GM18508 (cell line): ENCODE data around the gene CHIT1.

Experiments
- ATAC-seq: cut with Tn5 transposase; IDR thresholded peaks from one replicate; pipeline ENCODE4 v1.9.1; 2021; ENCODE audit warnings: moderate number of reproducible peaks; ENCODE audit not compliant: insufficient read depth, unreplicated experiment

The CHIT1 gene

GRCh38 chr1:203197625-203198024 is 31.8 kb downstream of the CHIT1 start:
- ATAC-seq, result no peak

DNA sequence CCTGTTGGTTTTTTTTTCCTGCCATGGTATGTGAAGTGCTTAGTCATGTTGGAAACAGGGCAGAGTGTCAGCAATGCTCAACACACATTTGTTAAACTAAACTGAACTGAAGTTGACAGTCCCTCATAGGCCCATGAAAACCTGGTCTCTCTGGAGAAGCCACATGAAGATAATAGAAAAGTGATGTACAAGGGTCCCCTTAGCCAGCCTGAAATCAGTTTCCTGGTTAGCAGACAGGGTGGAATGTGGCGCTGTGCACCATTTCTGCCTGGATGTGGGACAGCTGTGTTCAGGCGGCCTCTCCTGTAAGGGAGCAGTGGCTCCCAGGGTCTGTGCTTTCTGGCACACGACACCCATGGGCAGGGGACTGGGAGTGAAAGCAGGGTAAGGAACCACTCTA is 33.1 kb downstream of the CHIT1 start:
- ATAC-seq, result no peak

GRCh38 chr1:203190949-203191348 is 38.5 kb downstream of the CHIT1 start:
- ATAC-seq, result no peak

- no peak for ATAC-seq
Measured at GRCh38 chr1:203189951-203190352, 39.5 kb downstream of the CHIT1 start.

DNA sequence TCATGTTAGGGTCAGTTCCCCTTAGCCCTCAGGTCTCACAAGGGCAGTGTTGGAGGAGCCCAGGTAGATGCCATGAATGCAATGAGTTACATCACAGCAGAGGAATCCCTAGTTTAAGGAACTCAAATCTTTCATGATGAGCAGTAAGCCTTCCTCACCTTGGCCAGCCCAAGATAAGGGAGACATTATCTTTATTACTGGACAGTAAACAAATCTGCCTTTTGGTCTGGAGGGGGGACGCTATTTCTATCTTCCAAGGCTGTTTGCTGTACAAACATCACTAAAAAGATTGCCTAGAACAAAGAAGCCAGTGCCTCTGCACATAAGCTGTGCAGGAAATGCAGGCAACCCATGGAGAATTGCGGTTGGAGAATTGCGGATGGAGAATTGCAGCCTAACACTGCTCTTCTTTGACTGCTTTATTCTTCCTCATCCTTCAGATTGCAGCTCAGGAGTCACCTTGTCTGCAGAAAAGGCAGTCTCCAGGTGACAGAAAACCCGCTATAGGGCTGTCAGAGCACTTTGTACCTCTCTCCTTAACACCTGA is 40.7 kb downstream of the CHIT1 start:
- ATAC-seq, result no peak

GRCh38 chr1:203187689-203188264 is 41.7 kb downstream of the CHIT1 start:
- no peak for ATAC-seq

DNA sequence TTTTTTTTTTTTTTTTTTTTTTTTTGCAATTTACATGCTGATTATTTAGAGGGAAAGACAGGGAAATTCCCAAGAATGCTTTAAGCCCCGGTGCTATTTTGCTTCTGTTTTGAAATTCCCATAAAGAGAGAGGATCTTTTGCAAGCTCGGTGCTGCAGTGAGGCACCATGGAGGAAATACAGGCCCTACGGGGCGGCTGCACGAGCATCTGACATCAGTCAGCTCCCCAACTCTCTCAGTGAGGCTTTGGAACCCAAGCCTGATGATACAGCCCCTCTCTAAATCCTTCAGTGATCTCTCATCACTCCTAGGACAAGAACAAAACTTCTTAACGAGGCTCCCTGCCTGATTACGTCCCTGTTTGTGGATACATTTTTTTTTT is 42.2 kb downstream of the CHIT1 start:
- no peak for ATAC-seq

GRCh38 chr1:203186446-203187303 is 42.8 kb downstream of the CHIT1 start, which contains the start of gene CHI3L1:
CHI3L1 (minus strand) TSS chr1:203186704; CDS start chr1:203186623, 81 bp downstream.
- ATAC-seq, result no peak

GRCh38 chr1:203186091-203186445 is 43.4 kb downstream of the CHIT1 start:
- ATAC-seq, result no peak

DNA sequence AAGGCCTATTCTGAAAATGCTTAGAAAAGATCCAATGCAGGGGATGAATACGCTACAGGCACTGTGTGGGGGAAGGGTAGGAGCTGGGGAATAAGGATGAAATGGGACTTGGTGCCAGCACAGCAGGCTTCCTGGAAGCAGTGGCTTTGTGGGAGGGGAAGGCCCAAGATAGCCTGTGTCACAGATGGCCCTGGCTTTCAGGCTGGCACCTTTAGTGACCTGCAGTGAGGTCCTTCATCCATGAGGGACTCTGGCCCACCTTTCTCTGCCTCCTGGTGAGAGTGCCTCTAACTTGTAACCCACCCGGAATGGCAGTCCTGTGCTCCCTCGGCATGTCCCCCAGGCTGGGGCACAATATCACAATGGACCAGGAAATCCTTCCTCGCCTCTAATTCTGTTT is 43.9 kb downstream of the CHIT1 start:
- ATAC-seq, result no peak

GRCh38 chr1:203185061-203185461 is 44.4 kb downstream of the CHIT1 start:
- ATAC-seq, result no peak

DNA sequence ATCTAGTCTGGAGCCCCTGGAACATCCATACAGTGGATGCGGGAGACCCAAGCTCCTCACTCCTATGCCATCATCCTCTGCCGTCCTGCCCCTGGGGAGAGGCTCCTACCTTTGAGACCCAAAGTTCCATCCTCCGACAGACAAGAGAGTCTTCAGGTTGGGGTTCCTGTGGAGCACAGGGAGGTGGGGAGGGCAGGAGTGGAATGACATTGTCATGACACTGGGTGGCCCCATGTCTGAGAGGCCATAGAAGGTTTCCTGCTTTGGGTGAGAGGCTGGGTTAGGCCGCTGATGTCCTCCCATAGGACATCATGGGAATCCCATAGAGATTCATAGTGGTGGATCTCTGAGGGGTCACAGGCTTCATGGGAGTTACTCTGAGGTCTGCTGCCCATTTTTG is 45.0 kb downstream of the CHIT1 start:
- no peak for ATAC-seq

DNA sequence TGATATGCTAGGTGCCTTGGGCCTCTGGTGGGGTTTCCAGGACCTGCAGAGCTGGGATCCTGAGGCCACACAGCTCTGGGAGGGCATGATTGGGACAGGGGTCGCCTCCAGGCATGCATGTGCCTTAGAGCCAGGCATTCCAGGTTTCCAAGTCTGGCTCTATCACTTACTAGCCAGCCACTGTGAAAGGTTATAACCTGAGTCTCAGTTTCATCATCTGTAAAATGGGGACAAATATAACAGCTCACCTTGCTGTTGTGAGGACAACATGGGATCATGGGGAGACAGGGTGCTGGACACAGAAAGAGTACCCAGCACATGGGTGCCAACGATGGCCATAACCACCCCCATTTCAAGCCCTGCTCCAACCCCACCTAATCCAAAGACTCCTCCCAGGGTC is 45.6 kb downstream of the CHIT1 start:
- no peak for ATAC-seq

- ATAC-seq, result no peak
Measured at GRCh38 chr1:203182387-203182953, 47.0 kb downstream of the CHIT1 start.

- no peak for ATAC-seq
Measured at GRCh38 chr1:203181586-203182386, 47.7 kb downstream of the CHIT1 start.

- no peak for ATAC-seq
Measured at GRCh38 chr1:203180611-203181330, 48.7 kb downstream of the CHIT1 start.

DNA sequence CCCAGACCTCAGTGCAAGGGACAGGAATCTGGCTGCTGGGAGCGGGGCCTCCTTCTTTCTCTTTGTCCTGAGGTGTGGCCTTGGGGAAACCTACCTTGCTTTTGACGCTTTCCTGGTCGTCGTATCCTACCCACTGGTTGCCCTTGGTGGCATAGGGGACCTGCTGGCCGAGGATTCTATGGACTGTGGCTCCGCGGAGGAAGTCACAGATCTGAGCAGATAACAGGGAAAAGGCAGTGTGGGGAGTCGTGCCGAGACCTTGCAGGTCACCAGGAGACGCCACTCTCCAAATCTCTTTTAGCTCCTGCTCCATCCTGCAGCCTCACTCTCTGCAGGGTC is 49.8 kb downstream of the CHIT1 start:
- ATAC-seq, result no peak

GRCh38 chr1:203178821-203179666 is 50.4 kb downstream of the CHIT1 start:
- ATAC-seq, result no peak

GRCh38 chr1:203178083-203178482 is 51.4 kb downstream of the CHIT1 start:
- no peak for ATAC-seq
